ENCODE measurements around the gene MSRB3. TPM values are rescaled to one million over a fixed set of nuclear protein-coding genes. Genes with fewer than 3 reads are reported as not detected.

The MSRB3 gene
- total and polyA plus RNA-seq, 8 donors: 10.7 to 142 (median 27.8) TPM

DNA sequence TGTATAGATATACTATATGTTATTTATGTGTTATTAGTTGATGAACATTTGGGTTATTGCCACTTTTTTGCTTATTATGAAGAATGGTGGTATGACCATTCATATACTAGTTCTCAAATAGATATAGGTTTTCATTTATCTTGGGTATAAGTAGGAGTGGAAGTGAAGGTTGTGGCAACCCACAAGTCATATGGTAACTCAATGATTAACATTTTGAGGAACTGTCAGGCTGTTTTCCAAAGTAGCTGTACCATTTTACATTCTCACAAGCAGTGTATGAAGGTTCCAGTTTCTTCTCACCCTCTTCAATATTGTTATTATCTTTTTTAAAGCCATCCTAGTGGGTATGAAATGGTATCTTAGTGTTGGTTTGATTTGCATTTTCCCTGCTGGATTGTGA, 19.0 kb upstream of the MSRB3 start:
- intact Hi-C loops (cut with DNase I; ENCODE audit: low total_unique reads): no loop called here
- Histone ChIP-seq H3K36me3 (no peaks in the 10 kb centered on the region), H3K27ac (no peak overlapping the region), H3K4me3 (no peak overlapping the region), H3K4me1 (no peaks in the 10 kb centered on the region), H3K9me3 (no peaks in the 10 kb centered on the region), H3K27me3 (no peaks in the 10 kb centered on the region)
- no peak for DNase-seq
- TF ChIP-seq POLR2A (IDR thresholded peaks at IDR 0.05): no peak

DNA sequence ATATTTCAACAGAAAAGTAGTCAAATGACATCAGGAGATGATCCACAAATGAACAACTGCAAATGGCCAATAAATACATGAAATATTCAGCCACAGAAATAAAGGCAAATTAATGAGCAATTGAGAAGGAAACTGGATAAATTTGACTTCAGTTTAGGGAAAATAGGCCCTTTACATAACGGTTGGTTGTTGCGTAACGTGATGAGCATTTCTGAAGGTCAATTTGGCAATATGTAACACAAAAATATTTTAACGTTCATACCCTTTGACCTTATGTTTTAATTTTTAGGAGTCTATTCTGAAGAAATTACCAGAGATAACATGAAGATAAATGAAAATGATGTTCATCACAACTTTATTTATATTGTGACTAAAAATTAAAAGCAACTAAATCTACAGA, 14.7 kb upstream of the MSRB3 start:
- no peak for DNase-seq
- Histone ChIP-seq H3K4me1 (no peaks in the 10 kb centered on the region), H3K27me3 (no peaks in the 10 kb centered on the region), H3K27ac (no peak overlapping the region), H3K36me3 (no peaks in the 10 kb centered on the region), H3K4me3 (no peak overlapping the region), H3K9me3 (no peaks in the 10 kb centered on the region)
- WGBS, 5 donors: 79 to 92% (median 90%) methylated on average over 4 of the region's 4 CpGs
- TF ChIP-seq CTCF (IDR thresholded peaks at IDR 0.05): no peak
- TF ChIP-seq POLR2AphosphoS5 (IDR thresholded peaks at IDR 0.05): no peak
- TF ChIP-seq EP300 (IDR thresholded peaks at IDR 0.05): no peak
- no peak for TF ChIP-seq POLR2A (IDR thresholded peaks at IDR 0.05)
- intact Hi-C loops (cut with DNase I; ENCODE audit: low total_unique reads): no loop called here

DNA sequence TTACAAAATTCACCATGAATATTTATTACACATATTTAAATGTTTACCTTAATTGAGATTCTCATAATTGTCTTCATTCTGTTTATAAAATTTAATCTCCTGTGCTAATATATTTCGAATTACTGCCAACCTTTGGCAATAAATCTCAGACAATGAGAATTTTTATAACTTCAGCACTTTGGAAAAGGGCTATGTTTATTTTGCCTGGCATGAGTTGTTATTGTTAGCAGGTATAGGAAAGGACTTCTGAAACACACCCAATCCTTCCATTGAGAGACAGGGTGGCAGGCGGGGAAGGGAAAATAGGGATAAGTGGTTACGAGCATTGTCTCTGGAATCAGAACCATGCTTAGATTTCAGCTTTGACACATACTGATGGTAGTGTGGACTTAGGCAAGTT, 12.1 kb upstream of the MSRB3 start:
- no peak for DNase-seq
- 72 to 88% (median 84%) methylated on average over 3 of the region's 3 CpGs for WGBS, 5 donors
- Histone ChIP-seq H3K4me3 (no peak overlapping the region), H3K27me3 (no peaks in the 10 kb centered on the region), H3K9me3 (no peaks in the 10 kb centered on the region), H3K27ac (no peak overlapping the region), H3K4me1 (no peaks in the 10 kb centered on the region), H3K36me3 (no peaks in the 10 kb centered on the region)
- TF ChIP-seq POLR2A (IDR thresholded peaks at IDR 0.05): no peak
- no peak for TF ChIP-seq CTCF (IDR thresholded peaks at IDR 0.05)
- no peak for TF ChIP-seq POLR2AphosphoS5 (IDR thresholded peaks at IDR 0.05)
- TF ChIP-seq EP300 (IDR thresholded peaks at IDR 0.05): no peak
- intact Hi-C loops (cut with DNase I; ENCODE audit: low total_unique reads): no loop called here

GRCh38 chr12:65269603-65270002, 8.9 kb upstream of the MSRB3 start:
- Histone ChIP-seq H3K27ac (no peak overlapping the region), H3K4me3 (no peak overlapping the region), H3K36me3 (no peaks in the 10 kb centered on the region), H3K4me1 (no peaks in the 10 kb centered on the region), H3K27me3 (no peaks in the 10 kb centered on the region), H3K9me3 (no peaks in the 10 kb centered on the region)
- TF ChIP-seq POLR2AphosphoS5 (IDR thresholded peaks at IDR 0.05) (no peak), CTCF (IDR thresholded peaks at IDR 0.05) (no peak), POLR2A (IDR thresholded peaks at IDR 0.05) (no peak), EP300 (IDR thresholded peaks at IDR 0.05) (no peak)
- 74 to 86% (median 81%) methylated on average over 1 of the region's 1 CpG for WGBS, 5 donors
- no peak for DNase-seq
- intact Hi-C loops (cut with DNase I; ENCODE audit: low total_unique reads): no loop called here

DNA sequence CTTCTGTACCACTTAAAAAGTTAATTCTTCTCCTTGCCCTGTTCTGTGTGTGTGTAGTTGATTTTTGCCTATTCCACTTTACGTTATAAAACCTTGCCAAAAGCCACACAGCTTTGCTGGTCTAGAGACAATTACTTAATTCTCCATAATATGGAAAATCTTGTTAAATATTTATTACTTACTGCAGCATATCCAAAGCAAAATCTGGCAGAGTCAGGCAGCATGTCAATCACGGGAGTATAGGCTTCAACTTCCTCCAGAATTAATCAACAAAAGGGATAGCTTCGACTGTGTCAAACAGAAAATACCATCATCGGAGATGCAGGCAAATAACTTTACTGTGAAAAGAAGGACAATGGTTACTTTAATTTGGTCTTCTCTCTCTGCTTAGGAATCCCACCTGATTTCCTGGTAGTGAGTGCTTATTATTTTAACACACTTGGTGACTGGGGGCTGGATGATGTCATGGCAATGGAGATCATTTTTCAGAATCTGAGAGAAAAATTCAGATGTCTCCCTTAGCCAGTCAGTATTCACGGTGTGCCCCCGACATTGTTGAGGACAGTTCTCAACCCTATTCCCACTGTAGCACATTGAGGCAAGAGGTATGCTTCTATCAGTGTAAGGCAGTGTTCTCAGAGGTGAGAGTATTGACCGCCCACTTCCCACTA, 3.7 kb upstream of the MSRB3 start:
- peaks cover 0 to 17% (median 14%) of the 10 kb centered on the region in 3 donors for H3K27me3 ChIP-seq
- no peak overlapping the region for H3K27ac ChIP-seq
- no peak overlapping the region for H3K4me3 ChIP-seq
- DNase-seq: no peak
- 82 to 91% (median 86%) methylated on average over 7 of the region's 7 CpGs for WGBS, 5 donors
- no peaks in the 10 kb centered on the region for H3K36me3 ChIP-seq
- peaks cover 6 to 20% (median 18%) of the 10 kb centered on the region in 4 donors for H3K4me1 ChIP-seq
- no peaks in the 10 kb centered on the region for H3K9me3 ChIP-seq
- TF ChIP-seq POLR2A (IDR thresholded peaks at IDR 0.05) (no peak), CTCF (IDR thresholded peaks at IDR 0.05) (no peak), POLR2AphosphoS5 (IDR thresholded peaks at IDR 0.05) (no peak), EP300 (IDR thresholded peaks at IDR 0.05) (no peak)
- intact Hi-C loops (cut with DNase I; ENCODE audit: low total_unique reads): no loop called here
